Activated T-helper 1 cell treated with Interleukin-2 at 50 U/mL for 16 hours (primary cell): Measurements from ENCODE around the gene SPATA6L.

Experiments used
- DNase-seq: peaks from one replicate; pipeline ENCODE4 v3.0.0-alpha.2; 2020; ENCODE audit warnings: low read depth

Gene SPATA6L

GRCh38 chr9:4548811-4549725 is 117.2 kb downstream of the SPATA6L start:
- DNase-seq = no peak
